NCI-H526 treated with DMSO at 0.1 percent for 48 hours (cell line): Measurements from ENCODE around the gene CLEC2D.
"Not testable (repeated sequence)": the region's sequence is repeated elsewhere in the genome, so short reads cannot be mapped to it uniquely, and the experiment has no call there.

Experiments
- DNase-seq: peaks from one replicate; lab custom pipeline; 2025; lab: John Stamatoyannopoulos, UW

Gene CLEC2D

GRCh38 chr12:9700606-9700956, 31.1 kb downstream of the CLEC2D start:
- no peak for DNase-seq

DNA sequence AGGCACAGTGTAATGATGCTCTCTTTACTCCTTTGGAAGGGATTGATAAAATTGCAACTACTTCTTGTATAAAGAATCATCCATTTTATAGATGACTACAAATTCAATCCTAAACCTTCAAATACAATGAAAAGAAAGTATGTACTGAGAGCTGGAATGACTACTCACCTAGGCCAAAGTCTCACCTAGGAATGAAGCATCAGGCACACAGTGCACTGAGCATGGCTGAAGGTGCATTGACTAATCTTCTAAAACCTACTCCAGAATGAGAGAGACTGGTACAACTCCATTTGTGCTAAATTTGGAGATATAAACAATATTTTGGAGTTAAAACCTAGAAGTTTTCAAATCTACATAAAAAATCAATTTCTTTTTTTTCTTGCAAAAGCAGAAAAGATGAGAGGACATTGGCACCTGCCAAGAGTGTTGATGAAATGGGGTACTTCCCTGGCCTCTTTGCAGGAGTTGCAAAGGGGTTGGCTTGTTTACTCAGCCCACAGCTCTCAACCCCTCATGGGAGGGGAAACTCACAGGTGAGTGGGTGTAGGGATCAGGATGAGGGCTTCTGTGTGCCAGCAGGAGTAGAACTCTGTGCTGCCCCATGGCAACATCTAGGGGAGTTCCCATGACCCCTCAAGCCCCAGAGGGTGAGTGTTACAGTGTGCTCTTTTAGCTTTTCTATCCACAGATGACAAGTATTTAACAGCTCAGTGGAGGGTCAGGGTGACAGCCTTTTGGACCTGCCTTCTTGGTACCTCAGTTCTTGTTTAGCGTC, 32.1 kb downstream of the CLEC2D start:
- no peak for DNase-seq

DNA sequence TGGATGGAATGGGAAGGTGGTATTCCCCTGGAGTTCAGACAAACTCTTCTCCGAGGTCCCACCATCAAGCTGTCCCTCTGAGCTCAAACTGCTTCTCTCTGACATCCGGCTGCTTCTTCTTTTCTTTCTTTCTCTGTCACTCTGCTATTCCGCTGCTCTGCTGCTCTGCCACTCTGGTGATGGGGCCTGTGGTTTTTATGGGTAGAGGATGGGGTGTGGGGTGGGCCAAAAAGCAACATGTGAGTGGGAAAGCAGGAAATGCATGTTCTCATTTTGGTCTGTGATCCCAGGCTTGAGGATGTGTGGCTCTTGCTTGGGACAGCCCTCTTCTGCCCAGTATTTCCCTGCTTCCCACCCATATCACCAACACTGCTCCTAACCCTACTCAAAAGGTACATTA, 32.7 kb downstream of the CLEC2D start:
- DNase-seq, result no peak

GRCh38 chr12:9704561-9704960, 35.0 kb downstream of the CLEC2D start:
- DNase-seq, result not testable (repeated sequence)

- no peak for DNase-seq
Measured at GRCh38 chr12:9706086-9706685, 36.7 kb downstream of the CLEC2D start.

DNA sequence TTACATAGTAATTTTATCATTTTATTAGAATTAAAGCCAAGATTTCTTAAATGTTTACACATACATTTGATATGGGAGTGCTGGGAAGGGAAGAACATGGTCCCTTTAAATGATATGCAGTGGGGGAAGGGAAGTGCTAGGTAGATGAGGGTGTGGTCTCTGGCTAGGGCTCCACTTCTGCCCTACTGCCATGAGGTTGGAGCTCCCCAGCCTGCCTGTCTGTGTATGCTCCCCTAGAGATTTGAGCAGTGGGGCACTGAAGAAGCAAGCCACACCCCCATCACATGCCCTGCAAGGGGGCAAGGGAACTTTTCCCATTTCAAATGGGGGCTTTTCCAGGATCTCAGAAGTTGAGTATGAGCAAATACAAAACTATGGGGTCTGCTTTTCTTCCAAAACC, 37.8 kb downstream of the CLEC2D start:
- DNase-seq, result no peak

DNA sequence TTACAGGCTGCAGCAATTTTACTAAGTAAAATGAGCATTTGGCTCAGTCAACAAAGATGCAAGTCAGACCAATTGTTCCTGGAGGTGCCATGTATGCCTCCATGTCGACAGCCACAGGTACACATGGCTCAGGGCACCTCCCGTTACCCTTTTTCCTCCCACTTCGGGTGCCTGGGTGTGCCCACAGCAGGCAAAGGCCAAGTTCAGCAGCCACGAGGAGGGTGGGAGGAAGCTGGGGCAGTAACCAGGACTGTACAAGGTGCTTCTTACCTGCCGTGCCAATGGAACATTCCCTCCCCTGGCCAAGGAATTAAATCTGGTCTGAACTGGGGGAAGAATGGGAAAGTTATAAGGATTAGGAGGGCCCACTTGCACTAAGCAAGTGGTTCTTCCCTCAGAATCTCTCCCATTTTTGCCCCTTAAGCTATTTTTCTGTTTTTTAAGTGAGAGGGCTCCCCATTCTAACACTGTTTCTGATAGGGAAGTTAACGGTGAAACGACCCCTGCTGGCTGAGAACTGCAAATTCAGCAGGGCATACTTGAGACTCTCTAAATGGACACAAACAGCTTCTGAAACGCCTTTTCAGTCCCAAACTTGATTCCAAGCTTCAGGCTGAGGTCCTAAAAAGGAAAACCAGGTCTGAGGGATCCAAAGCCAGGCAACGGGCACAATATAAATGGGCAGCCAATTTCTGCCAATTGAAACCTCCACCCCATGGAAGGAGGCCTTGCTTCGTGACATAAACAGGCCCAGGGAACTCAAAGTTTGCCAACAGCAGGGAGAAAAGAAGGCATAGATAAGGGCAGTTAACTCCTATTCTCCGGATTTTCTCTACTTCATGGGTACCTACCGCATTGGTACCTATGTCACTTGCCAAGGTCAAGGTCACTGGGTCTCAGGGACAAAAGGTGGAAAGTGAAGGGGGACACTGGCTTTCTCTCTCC, 38.6 kb downstream of the CLEC2D start:
- DNase-seq, result peak; percentile 1

DNA sequence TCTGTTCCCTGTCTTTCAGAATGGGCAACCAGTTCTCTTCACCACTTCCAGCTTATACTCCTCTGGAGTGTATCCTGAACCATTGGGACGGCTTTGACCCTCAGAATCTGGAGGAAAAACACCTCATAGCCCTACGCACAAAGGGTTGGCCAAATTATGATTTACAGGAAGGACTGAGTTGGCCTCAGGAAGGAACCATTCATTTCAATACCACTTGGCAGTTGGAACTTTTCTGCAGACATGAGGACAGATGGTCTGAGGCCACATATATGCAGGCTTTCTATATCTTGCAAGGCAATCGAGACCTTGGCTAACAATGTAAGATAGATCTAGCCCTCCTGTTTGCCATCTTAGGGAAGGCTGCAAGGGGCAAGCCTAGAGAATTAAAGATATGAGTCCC, 39.3 kb downstream of the CLEC2D start:
- no peak for DNase-seq

- no peak for DNase-seq
Measured at GRCh38 chr12:9710584-9711375, 41.3 kb downstream of the CLEC2D start.

DNA sequence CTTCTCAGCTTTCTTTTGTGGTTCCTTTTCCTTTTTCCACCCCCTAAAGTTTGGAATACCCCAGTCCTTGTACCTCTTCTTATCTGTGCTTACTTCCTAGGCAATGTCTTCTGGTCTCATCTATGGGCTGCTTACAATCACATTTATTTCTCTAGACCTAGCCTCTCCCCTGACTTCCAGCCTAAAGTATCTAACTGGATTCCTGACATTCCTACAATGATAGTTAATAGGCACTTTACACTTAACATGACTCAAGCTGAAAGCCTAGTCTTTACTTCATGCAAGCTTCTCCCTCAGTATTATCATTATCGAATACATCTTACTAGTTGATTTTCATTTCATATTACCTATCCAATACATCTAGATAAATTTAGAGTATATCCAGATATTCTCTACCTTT, 42.2 kb downstream of the CLEC2D start:
- DNase-seq, result no peak

DNA sequence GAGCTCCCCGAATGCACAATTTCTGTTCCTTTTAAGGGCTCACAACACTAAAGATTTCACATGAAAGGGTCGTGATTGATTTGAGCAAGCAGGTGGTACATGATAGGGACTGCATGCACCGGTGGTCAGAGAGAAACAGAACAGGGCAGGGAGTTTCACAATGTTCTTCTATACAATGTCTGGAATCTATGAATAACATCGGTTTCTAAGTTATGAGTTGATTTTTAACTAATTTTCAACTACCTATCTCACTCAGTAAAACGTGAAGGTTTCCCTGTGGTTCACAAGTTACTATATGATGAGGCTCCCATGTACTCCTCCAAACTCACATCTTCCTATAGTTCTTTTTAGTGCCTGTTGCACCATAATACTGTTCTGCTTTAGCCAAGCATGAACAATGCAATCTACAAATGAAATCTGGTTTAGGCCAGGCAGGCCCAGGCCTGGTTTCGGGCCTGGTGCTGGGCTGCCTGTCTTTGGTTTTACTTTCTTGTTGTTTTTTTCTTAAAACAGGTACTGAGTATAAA, 43.6 kb downstream of the CLEC2D start:
- DNase-seq, result not testable (repeated sequence)

DNA sequence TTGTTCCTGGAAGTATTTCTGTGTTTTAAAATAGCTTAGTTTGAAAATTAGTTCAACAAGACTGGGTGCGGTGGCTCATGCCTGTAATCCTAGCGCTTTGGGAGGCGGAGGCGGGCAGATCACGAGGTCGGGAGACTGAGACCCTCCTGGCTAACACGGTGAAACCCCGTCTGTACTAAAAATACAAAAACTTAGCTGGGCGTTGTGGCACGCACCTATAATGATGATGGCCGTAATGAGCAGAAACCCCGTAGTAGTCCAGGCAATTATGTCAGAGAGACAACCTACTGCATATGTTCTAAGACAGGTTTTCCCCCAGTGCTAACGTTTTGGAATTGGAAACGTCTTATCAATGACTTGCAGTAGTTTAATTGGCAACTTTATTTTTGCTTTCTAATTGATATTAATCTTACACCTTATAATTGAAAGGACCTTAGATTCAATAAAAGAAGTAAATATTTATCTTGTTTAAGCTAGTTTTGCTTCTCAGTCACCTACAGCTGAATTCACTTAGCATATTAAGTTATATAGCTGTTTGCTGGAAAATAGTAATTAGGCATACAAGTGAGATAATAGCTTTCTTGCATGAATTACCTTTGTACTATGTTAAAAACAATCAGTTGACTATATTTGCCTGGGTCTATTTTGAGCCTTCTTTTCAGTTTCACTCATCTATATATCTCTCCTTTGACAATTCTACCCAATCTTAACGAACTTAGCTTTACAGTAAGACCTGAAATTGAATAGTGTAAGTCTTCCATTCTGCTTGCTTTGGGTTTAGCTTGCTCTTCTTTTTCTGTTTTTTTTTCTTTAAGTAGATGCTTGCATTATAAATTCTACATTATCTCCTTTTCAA, 47.8 kb downstream of the CLEC2D start:
- DNase-seq, result no peak

DNA sequence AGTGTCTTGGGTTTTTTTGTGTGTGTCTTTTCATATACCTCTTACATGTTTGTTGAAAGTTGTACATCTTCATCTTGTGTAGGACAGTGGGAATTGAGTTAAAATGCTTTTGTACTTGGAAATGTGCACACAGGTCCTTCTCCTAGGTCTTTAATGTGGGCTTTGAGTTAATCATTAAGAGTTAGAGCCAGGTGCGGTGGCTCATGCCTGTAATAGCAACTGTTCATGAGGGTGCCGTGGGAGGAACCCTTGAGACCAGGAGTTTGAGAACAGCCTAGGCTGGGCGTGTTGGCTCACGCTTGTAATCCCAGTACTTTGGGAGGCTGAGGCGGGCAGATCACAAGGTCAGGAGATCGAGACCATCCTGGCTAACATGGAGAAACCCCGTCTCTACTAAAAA, 49.5 kb downstream of the CLEC2D start:
- no peak for DNase-seq

- no peak for DNase-seq
Measured at GRCh38 chr12:9719790-9720189, 50.3 kb downstream of the CLEC2D start.

DNA sequence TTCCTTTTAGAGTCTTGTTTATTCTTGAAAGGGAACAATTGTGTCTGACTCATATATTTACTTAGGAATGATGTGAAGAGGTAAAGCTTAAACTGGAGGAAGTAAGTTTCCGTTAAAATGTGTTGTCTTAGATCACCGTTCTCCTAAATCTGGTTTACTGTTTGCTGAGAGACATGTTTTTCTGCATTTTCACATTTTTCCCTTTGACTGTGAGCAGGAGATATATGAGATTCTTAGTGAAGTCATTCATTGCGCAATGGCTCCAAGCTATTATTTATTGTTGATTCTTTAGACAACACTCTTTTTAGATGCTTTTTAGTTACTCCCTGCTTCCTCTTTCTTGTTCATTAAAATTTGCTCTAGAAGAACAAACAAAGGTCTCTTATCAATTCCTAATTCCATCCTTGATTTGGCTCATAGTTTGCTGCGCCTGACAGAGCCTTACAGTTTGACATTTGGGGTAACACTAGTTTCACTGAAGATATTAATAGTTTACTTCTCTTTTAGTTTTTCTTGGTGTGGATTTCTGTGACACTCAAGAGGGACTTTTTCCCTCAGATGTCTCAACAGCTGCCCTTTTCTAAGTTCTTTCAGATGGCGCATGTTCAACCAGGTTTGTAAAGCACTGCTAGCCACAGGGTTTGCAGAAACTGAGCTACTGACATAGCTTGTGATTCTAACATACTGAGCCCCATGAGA, 52.0 kb downstream of the CLEC2D start:
- no peak for DNase-seq

DNA sequence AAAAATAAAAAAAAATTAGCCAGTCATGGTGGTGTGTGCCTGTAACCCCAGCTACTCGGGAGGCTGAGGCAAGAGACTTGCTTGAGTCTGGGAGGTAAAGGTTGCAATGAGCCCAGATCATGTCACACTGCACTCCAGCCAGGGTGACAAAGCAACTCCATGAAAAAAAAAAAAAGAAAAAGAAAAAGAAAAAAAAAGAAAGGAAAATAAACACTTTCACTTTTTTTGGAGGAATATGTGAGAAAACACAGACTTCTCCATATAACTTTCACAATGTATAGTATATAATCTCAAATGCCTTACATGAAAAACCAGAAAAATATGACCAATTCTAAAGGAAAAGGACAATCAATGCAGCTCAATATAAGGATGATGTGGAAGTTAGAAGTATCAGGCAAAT, 54.5 kb downstream of the CLEC2D start:
- DNase-seq, result no peak

GRCh38 chr12:9725213-9725870, 55.8 kb downstream of the CLEC2D start:
- no peak for DNase-seq

DNA sequence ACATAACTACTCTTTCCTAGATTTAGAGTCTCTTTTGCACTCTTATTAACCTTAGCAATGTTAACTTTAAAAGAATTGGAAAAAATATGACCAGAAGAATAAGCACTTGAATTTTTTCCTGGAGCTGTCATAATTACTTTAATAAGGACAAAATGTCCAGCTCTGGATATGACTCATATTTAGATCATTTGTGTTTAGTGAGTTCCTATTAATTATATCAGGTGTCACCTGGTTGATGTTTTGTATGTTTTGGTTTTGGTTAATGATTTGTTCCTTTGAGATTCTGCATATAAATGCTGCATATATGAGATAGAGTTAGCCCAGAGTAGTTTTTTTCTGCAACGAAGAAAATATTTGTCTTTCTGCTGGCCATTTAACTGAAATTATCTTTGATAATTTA, 58.3 kb downstream of the CLEC2D start:
- no peak for DNase-seq

- DNase-seq, result no peak
Measured at GRCh38 chr12:9729082-9729481, 59.6 kb downstream of the CLEC2D start.

GRCh38 chr12:9730011-9730410, 60.5 kb downstream of the CLEC2D start:
- no peak for DNase-seq
